Right atrium auricular region (tissue), 2 donors: ENCODE measurements around the gene GMDS. TPM values are rescaled to one million over a fixed set of nuclear protein-coding genes. Genes with fewer than 3 reads are reported as not detected.

Experiments
- DNase-seq: peaks from one replicate; pipeline ENCODE4 v3.0.0-alpha.2; 2019; ENCODE audit warnings: low spot score
- H3K27ac ChIP-seq, 2 donors: fragments of 200-600 bp; sonication (generic); 1 replicate in 1 of 2; 2 replicates in 1 of 2; pipeline ENCODE4 v1.5.1; 2016 to 2019
- H3K27me3 ChIP-seq, 2 donors: fragments of 200-600 bp; sonication (generic); one replicate each; pipeline versions ENCODE4 v1.5.1 to v1.6.0; 2017 to 2019
- H3K36me3 ChIP-seq: fragments of 200-600 bp; sonication (generic); one replicate; pipeline ENCODE4 v1.5.1; 2016
- H3K4me1 ChIP-seq, 2 donors: fragments of 200-600 bp; sonication (generic); one replicate each; pipeline versions ENCODE4 v1.5.1 to v1.6.0; 2017 to 2019
- H3K4me3 ChIP-seq, 2 donors: fragments of 200-600 bp; sonication (generic); 1 replicate in 1 of 2; 2 replicates in 1 of 2; pipeline ENCODE4 v1.5.1; 2017 to 2019; ENCODE audit warnings: mild to moderate bottlenecking in 1 of 2, moderate library complexity in 1 of 2
- H3K9me3 ChIP-seq, 2 donors: fragments of 200-600 bp; sonication (generic); one replicate each; pipeline ENCODE4 v1.5.1; 2019
- total RNA-seq, 2 donors: library from RNA; depleted of rRNA; stranded (reverse); fragments of >200 nt; gene quantifications; one replicate each; pipeline ENCODE4 v1.1.0, GENCODE V29; 2016
- TF ChIP-seq, protein P1 (sequence below), 2 donors: fragments of 200-600 bp; sonication (generic); IDR thresholded peaks; one replicate each; pipeline ENCODE4 v1.5.1; 2019; ENCODE audit warnings: antibody characterized with exemption in 2 of 2

The GMDS gene
- total RNA-seq, 2 donors from 2014 or later = 11.1 to 11.8 TPM

DNA sequence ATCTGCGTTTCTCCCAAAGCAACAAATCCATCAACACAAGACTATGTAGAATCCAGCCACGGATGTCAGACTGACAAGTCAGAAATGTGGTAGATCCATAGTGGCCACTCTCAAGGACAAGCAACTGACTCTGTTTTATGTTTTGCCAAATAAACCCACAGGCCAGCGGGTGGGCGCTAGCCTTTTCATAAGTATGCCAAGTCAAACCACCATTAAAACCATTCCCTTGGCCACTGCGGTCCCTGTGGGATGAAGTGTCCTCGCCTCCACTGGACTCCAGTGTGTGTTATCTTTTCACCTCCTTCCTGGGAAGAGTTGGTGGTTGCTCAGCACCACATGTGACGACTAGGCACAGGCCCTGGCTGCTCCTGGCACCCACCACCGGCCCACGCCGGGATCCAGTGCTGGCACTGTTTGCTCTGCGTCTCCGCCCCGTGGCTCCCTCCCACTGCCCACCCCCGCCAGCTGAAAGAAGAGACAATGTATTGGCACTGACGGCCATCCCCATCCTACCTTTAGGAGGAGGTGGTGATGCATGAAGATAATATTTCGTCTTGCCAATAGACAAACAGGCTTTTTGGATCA, 532.3 kb downstream of the GMDS start:
- H3K4me1 ChIP-seq = no peaks in the 10 kb centered on the region
- H3K27ac ChIP-seq = no peak overlapping the region
- H3K27me3 ChIP-seq = no peaks in the 10 kb centered on the region
- no peak for DNase-seq
- no peaks in the 10 kb centered on the region for H3K9me3 ChIP-seq
- no peaks in the 10 kb centered on the region for H3K36me3 ChIP-seq
- TF ChIP-seq, protein P1, sequence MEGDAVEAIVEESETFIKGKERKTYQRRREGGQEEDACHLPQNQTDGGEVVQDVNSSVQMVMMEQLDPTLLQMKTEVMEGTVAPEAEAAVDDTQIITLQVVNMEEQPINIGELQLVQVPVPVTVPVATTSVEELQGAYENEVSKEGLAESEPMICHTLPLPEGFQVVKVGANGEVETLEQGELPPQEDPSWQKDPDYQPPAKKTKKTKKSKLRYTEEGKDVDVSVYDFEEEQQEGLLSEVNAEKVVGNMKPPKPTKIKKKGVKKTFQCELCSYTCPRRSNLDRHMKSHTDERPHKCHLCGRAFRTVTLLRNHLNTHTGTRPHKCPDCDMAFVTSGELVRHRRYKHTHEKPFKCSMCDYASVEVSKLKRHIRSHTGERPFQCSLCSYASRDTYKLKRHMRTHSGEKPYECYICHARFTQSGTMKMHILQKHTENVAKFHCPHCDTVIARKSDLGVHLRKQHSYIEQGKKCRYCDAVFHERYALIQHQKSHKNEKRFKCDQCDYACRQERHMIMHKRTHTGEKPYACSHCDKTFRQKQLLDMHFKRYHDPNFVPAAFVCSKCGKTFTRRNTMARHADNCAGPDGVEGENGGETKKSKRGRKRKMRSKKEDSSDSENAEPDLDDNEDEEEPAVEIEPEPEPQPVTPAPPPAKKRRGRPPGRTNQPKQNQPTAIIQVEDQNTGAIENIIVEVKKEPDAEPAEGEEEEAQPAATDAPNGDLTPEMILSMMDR (IDR thresholded peaks at IDR 0.05) = no peak
- H3K4me3 ChIP-seq = no peak overlapping the region

DNA sequence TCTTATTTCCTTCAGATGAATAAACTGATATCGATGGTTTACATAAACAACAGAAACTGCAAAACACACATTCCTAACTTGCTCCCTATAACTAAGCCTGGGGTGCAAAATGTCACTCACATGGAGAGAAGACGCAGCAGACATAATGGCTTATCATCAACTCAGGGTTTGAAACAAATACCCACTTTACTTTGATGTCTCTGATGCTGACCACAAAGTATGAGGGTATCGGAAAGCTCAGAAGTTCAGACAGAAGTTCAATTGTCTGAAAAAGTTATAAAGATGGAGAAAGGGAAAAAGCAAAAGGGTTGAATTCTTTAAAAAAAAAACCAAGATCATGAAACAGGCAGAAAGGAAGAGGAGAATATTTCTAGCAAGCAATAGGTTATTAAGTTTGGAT, 533.0 kb downstream of the GMDS start:
- no peaks in the 10 kb centered on the region for H3K27me3 ChIP-seq
- H3K36me3 ChIP-seq = no peaks in the 10 kb centered on the region
- H3K9me3 ChIP-seq = no peaks in the 10 kb centered on the region
- H3K4me1 ChIP-seq = no peaks in the 10 kb centered on the region
- DNase-seq = no peak
- no peak overlapping the region for H3K4me3 ChIP-seq
- TF ChIP-seq, protein P1 (IDR thresholded peaks at IDR 0.05) = no peak
- H3K27ac ChIP-seq = no peak overlapping the region

DNA sequence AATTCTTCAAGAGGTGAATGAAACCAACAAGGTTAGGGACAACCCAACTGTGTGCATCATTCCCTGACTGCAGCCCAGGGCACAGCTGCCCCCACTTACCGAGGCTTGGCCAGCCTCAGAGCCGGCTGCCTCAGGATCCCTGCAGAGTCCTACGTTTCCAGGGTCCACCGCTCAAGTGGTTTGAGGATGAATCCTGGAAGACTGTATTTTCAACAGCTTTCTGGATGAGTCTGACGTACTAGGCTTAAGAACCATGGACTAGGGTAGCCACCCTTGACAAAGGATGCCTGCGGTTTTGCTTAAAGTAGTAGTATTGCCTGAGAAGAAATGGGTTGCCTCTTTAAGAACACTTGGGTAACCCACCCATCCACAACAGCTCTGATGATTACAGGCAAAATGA, 534.3 kb downstream of the GMDS start:
- no peak overlapping the region for H3K27ac ChIP-seq
- no peaks in the 10 kb centered on the region for H3K36me3 ChIP-seq
- H3K9me3 ChIP-seq = no peaks in the 10 kb centered on the region
- H3K4me3 ChIP-seq = no peak overlapping the region
- H3K27me3 ChIP-seq = no peaks in the 10 kb centered on the region
- TF ChIP-seq, protein P1 (IDR thresholded peaks at IDR 0.05) = no peak
- H3K4me1 ChIP-seq = no peaks in the 10 kb centered on the region
- no peak for DNase-seq

DNA sequence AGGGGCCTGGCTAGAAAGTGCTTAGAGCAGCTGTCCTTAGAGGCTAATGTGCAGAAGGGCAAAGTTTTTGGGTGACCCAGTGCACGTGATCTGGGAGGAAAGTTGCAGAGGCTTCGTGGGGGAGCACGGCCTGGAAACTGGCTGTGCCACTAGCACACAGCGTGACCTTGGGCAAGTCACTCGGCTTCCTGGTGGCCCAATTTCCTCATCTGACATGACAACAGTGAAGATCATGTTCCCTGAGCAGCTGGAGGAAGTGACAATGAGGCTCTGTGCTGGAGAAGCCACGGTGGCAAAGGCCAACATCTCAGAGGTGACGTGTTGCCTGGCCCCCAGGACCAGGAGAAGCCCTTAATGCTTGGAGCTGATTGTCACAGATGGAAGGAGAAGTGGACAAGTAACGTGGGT, 536.2 kb downstream of the GMDS start:
- Histone ChIP-seq H3K9me3 (no peaks in the 10 kb centered on the region), H3K4me3 (no peak overlapping the region), H3K36me3 (no peaks in the 10 kb centered on the region), H3K4me1 (no peaks in the 10 kb centered on the region), H3K27ac (no peak overlapping the region), H3K27me3 (no peaks in the 10 kb centered on the region)
- DNase-seq = no peak
- TF ChIP-seq, protein P1 (IDR thresholded peaks at IDR 0.05) = no peak

DNA sequence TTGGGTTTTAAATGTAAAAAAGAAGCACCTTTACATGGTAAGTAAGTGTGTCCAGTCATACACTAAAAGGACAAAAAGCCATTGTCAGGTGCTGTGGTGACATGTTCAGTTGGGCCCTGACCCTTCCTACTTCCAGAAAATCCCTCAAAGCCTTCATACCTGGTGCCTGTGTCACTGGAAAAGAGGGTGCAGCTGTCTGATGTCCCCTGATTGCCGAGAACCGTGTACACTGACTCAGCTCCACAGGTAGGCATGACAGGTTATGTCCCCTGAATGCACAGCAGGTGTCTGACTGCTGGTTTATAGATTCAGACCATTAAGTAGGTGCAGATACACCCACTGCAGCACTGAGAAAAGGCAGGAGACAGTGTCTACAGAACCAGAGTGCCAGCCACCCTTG, 536.6 kb downstream of the GMDS start:
- no peaks in the 10 kb centered on the region for H3K9me3 ChIP-seq
- TF ChIP-seq, protein P1 (IDR thresholded peaks at IDR 0.05) = no peak
- DNase-seq = no peak
- no peaks in the 10 kb centered on the region for H3K4me1 ChIP-seq
- H3K4me3 ChIP-seq = no peak overlapping the region
- H3K27ac ChIP-seq = no peak overlapping the region
- H3K36me3 ChIP-seq = no peaks in the 10 kb centered on the region
- H3K27me3 ChIP-seq = no peaks in the 10 kb centered on the region

DNA sequence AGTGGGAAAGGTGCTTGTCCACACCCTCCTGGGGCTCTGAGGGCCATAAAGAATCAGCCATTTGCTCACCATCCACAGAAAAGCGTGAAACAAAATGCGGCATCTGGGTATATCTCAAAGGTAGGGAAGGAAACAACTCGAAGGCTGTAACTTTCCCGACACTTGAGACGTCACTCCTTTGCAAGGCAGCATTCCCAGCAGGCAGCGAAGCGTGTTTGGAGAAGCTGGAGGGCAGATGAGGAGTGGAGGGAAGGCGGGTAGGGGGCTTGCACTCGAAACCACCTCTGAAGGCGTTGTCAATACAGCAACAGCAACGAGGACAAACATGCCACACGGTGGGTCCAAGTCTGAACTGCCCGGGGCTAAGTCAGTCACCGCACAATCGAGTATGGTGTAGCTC, 537.3 kb downstream of the GMDS start:
- TF ChIP-seq, protein P1 (IDR thresholded peaks at IDR 0.05) = no peak
- Histone ChIP-seq H3K27me3 (no peaks in the 10 kb centered on the region), H3K9me3 (no peaks in the 10 kb centered on the region), H3K36me3 (no peaks in the 10 kb centered on the region), H3K27ac (no peak overlapping the region), H3K4me3 (no peak overlapping the region), H3K4me1 (no peaks in the 10 kb centered on the region)
- no peak for DNase-seq
